CD4-positive, alpha-beta T cell treated with Interleukin-17A for 4 hours (primary cell): ENCODE results near the gene HOXC5.

Source experiments
- DNase-seq: peaks from one replicate; pipeline ENCODE4 v3.0.0-alpha.2; 2020; ENCODE audit warnings: mixed read lengths

Gene HOXC5

GRCh38 chr12:54021432-54022013 lies 11.3 kb upstream of the HOXC5 start:
- DNase-seq, result no peak

- DNase-seq, result no peak
Measured at GRCh38 chr12:54022960-54023884, 9.6 kb upstream of the HOXC5 start.

DNA sequence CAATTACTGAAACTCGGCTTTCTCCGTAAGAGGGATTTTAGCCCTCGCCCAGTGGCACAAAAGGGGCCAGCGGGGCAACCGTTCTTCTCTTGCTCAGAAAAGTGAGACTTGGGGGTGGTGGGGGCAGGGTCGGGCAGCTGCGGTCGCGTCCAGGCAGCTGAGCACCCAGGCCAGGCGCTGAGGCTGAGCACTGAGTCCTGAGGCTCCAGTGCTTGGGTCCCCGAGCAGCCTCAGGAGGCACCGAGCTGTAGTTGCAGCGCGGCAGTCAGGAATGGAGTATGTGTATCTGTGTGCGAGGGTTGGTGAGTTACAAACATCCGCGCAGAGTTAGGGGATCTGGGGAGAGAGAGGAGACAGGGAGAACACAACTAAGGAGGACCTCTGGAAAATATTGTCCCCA lies 8.7 kb upstream of the HOXC5 start:
- no peak for DNase-seq

DNA sequence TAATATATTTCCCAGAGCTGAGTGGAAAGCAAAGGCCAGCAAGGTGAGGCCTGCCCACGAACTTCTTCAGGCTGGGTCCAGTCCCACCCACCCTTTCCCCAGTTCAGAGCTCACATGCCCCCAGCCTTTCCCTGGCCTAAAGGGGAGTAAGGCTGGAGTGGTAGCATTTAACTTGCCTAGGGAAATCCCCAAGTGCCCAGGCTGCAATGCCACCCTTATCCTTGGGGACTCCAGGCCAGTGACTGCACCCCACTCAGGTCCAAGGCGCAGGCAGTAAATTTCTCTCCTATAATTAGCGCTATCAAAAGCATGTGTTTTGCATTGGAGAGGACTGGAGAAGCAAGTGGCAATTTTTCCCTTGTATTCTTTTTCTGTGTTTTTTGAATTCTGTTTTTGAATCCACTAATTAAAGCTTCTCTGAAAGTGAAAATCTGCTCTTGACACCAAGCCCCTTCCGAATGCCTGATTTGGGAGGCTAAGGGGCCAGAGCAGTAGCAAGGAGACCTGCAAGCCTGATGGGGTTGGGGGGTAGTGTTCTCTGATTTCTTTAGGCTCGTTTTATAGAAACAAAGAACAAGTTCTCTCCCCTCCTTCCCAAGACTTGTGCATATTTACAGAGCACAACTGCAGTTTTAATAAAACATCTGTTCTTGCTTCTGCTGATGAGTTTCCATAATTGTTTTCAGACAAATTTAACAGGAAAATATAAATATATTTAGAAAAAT lies 8.1 kb upstream of the HOXC5 start:
- no peak for DNase-seq

DNA sequence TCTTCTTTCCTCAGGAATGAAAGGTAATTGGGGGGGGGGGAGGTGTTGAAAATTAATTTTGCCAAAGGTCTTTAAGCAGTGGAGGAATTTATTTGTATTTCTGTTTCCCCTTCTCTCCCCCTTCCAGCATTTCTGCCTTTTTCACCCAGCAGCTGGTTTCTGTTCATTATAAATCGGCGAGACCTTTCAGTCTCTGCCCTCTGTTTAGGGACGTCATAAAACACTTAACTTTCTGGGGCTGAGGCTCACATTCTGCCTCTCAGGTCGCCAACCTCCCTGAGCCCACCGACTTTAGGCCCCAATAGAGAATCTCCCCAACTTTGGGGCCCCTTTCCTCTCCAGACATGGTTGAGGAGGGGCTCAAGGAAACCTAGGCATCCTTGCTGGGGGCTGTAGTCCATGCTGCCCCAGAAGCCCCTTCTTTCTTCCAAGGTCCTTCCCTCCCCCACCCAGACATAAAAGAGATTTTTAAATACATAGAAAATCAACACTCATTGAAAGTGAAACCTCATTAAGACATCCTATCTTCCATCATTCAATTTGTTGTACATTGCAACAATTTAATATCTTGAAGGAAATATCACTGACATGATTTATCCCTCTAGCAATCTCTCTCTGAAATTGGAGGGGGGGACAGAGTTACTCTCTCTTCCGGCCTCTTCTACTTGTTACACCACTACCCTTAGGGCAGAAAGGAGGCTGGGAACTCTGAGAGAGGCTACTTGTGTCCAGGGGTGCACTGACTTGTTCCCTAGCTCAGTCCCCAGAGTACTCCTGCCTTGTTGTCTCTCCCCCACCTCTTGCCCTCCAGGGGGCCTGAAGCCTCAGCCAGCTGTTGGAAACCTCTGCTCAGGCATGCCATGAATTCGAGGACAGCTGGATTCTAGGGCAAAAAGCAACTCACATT lies 7.1 kb upstream of the HOXC5 start:
- DNase-seq, result no peak

DNA sequence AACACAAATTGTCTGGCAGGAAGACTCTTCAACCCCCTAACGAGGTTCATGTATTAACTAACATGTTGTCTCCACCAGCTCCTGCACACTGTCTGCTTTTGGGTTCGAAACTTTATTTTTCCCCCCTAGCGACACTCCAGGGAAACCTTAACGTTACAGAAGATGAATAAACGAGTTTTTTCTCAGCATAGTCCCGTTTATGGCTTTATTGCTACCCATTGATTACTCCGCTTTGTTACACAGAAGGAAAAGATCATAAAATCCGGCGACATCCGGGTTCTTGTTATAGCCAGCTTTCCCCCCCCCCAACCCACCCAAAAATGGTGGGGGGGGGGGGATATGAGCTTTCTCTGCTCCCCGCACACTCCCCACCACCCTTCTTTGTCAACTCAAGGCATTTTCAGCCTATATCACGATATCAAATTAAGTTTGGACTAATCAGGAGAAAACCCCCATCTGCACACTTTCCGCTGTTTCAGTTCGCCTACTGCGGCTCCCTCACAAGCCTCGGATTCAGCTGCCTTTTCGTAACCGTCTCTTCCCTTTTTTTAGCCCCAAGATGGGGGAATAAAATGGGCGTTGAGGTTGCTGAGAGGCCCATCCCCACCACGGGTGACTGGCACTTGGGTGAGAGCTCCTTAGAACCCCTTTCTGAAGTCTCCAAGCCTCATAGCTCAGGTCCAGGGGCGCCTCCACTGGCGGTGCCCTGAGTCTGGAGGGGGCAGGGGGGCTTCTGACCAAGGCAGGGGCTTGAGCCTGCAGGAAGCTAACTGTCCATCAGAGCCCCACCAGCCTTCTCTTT lies 6.0 kb upstream of the HOXC5 start:
- DNase-seq, result no peak

DNA sequence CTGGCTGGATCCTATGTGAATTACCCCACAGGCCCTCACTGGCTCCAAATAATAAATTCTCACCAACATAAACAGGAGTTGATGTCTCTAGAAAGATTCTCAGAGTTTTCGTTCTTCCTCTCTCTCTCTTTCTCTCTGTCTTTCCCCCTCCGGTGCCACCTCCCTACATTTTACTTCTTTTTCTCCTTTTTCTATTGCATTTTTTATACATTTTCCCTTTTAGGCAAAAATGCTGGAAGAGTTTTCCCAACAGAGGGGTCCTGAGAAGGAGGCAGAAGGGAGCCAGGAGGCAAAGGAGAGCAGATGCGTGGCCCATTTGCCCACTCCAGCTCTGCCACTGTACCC lies 5.4 kb upstream of the HOXC5 start:
- no peak for DNase-seq

DNA sequence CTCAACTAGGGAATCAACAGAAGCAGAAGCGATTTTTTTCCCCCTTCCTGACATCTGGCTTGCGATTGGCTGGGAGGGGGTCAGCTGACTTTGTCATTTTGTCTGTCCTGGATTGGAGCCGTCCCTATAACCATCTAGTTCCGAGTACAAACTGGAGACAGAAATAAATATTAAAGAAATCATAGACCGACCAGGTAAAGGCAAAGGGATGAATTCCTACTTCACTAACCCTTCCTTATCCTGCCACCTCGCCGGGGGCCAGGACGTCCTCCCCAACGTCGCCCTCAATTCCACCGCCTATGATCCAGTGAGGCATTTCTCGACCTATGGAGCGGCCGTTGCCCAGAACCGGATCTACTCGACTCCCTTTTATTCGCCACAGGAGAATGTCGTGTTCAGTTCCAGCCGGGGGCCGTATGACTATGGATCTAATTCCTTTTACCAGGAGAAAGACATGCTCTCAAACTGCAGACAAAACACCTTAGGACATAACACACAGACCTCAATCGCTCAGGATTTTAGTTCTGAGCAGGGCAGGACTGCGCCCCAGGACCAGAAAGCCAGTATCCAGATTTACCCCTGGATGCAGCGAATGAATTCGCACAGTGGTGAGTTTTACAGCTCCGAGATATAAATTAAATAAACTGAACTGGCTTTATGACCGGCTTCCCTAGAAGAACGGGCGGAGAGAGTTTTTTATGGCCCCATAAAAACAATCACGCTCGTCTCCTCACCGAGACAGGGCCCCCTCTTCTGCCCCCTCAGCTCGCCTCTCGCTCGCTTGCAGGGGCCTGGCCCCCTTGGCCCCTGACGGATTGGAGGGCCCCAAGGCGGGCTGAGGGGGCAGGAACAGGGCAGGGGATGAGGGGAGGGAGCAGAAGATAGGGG lies 4.3 kb upstream of the HOXC5 start, which contains the start of gene HOXC6:
TSS of gene HOXC6 (plus strand) at position 127 of the 888 bp plus-strand sequence. CDS start at position 209, 82 bp downstream.
- DNase-seq, result no peak

DNA sequence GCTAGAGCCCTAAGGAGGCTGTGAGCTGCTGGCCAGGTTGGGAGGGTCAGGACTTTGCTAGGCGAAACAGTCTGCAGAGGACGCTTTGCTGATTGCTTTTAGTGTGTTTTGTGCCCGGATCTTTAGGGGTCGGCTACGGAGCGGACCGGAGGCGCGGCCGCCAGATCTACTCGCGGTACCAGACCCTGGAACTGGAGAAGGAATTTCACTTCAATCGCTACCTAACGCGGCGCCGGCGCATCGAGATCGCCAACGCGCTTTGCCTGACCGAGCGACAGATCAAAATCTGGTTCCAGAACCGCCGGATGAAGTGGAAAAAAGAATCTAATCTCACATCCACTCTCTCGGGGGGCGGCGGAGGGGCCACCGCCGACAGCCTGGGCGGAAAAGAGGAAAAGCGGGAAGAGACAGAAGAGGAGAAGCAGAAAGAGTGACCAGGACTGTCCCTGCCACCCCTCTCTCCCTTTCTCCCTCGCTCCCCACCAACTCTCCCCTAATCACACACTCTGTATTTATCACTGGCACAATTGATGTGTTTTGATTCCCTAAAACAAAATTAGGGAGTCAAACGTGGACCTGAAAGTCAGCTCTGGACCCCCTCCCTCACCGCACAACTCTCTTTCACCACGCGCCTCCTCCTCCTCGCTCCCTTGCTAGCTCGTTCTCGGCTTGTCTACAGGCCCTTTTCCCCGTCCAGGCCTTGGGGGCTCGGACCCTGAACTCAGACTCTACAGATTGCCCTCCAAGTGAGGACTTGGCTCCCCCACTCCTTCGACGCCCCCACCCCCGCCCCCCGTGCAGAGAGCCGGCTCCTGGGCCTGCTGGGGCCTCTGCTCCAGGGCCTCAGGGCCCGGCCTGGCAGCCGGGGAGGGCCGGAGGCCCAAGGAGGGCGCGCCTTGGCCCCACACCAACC lies 3.1 kb upstream of the HOXC5 start:
- no peak for DNase-seq

DNA sequence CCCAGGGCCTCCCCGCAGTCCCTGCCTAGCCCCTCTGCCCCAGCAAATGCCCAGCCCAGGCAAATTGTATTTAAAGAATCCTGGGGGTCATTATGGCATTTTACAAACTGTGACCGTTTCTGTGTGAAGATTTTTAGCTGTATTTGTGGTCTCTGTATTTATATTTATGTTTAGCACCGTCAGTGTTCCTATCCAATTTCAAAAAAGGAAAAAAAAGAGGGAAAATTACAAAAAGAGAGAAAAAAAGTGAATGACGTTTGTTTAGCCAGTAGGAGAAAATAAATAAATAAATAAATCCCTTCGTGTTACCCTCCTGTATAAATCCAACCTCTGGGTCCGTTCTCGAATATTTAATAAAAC lies 2.4 kb upstream of the HOXC5 start:
- DNase-seq, result no peak

GRCh38 chr12:54030889-54031471 lies 1.9 kb upstream of the HOXC5 start:
- DNase-seq, result no peak

GRCh38 chr12:54031480-54031879 lies 1.4 kb upstream of the HOXC5 start:
- no peak for DNase-seq

GRCh38 chr12:54032086-54032619 lies 697 bp upstream of the HOXC5 start:
- no peak for DNase-seq

GRCh38 chr12:54033106-54033979 lies 493 bp downstream of the HOXC5 start:
- DNase-seq, result no peak

DNA sequence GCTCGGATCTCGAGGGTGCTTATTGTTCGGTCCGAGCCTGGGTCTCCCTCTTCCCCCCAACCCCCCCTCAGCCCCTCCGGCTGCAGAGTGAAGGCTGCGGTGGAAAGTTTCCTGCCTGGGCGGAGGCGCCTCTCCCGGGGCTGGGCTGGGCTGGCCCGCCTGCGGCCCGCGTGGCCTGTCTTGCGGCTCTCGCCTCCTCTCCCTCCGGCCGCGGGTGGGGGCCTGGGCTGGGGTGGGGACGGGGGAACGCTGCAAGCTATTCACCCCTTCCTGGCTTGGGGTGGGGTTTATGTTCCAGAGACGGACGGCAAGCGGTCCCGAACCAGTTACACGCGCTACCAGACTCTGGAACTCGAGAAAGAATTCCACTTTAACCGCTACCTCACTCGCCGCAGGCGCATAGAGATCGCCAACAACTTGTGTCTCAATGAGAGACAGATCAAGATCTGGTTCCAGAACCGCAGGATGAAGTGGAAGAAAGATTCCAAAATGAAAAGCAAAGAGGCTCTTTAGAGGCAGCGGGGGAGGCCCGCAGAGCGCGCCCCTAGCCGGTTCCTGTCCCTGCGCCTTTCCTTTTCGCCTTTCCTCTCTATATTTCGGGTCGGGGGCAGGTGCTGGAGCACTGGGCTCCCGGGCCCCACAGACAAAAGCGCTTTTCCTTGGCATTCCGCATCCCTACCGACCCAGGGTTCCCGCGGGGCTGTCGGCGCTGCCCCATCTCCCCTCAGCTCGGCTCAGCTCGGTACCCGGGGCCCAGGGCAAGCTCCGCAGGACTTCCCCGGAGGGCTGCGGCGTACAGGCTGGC lies 1.3 kb downstream of the HOXC5 start:
- no peak for DNase-seq

- no peak for DNase-seq
Measured at GRCh38 chr12:54034785-54035310, 2.0 kb downstream of the HOXC5 start.
